Testis (tissue), 3 donors: ENCODE data around the gene TET2. TPM values are rescaled to one million over a fixed set of nuclear protein-coding genes. Genes with fewer than 3 reads are reported as not detected.

ENCODE experiments used
- DNase-seq: peaks from one replicate; pipeline ENCODE4 v3.0.0-alpha.2; 2019
- H3K27ac ChIP-seq, 2 donors: fragments of 200-600 bp; sonication (generic); one replicate each; pipeline ENCODE4 v1.5.1; 2019
- H3K27me3 ChIP-seq: fragments of 200-600 bp; sonication (generic); one replicate; pipeline ENCODE4 v1.5.1; 2019
- H3K36me3 ChIP-seq: fragments of 200-600 bp; sonication (generic); one replicate; pipeline ENCODE4 v1.5.1; 2017; ENCODE audit warnings: low read depth; ENCODE audit errors: missing control alignments
- H3K4me1 ChIP-seq: fragments of 200-600 bp; sonication (generic); one replicate; pipeline ENCODE4 v1.5.1; 2019
- H3K4me3 ChIP-seq, 2 donors: fragments of 200-600 bp; sonication (generic); one replicate each; pipeline ENCODE4 v1.5.1; 2017 to 2019
- H3K9me3 ChIP-seq: fragments of 200-600 bp; sonication (generic); one replicate; pipeline ENCODE4 v1.5.1; 2017
- CTCF ChIP-seq, 3 experiments: fragments of 450-650 bp in 2 of 3; fragments of 200-600 bp in 1 of 3; sonication (generic) in 1 of 3; IDR thresholded peaks; one replicate each; pipeline ENCODE4 v1.5.1; 2016 to 2019; ENCODE audit warnings: antibody characterized with exemption in 3 of 3, mild to moderate bottlenecking in 2 of 3, moderate library complexity in 1 of 3
- POLR2A ChIP-seq: fragments of 450-650 bp; IDR thresholded peaks from one replicate; pipeline ENCODE4 v1.6.1; 2017; ENCODE audit warnings: antibody characterized with exemption, mild to moderate bottlenecking, moderate library complexity
- WGBS, 2 donors: methylation state at CpG; one replicate each; pipeline ENCODE4 v1.1.5; 2018; 5-methylcytosine and 5-hydroxymethylcytosine counted together
- intact Hi-C: fragments of 100-400 bp; cut with DNase I; formaldehyde crosslinking; loops from one replicate; pipeline ENCODE4 v1.15.1; 2023; ENCODE audit warnings: low total_unique reads
- polyA plus RNA-seq: library from polyadenylated mRNA; stranded (reverse); fragments of 350-450 nt; fragmentation: Illumina TruSeq; extraction: RNeasy Lipid Tissue Mini Kit (QIAGEN cat#74804); gene quantifications from one replicate; pipeline ENCODE4 v1.2.3, GENCODE V29; 2014; ENCODE audit warnings: low read depth, low replicate concordance; ENCODE audit not compliant: insufficient read depth
- small RNA-seq, 2 donors: library from RNA; depleted of rRNA; stranded (forward); fragments of <200 nt; gene quantifications; one replicate each; pipeline ENCODE3, GENCODE V24; 2016
- total RNA-seq, 2 donors: library from RNA; depleted of rRNA; stranded (reverse); fragments of >200 nt; gene quantifications; one replicate each; pipeline ENCODE4 v1.2.3, GENCODE V29; 2016

TET2 gene
- total and polyA plus RNA-seq, 3 donors from 2014 or later: 2.8 to 17.5 (median 17.1) TPM

DNA sequence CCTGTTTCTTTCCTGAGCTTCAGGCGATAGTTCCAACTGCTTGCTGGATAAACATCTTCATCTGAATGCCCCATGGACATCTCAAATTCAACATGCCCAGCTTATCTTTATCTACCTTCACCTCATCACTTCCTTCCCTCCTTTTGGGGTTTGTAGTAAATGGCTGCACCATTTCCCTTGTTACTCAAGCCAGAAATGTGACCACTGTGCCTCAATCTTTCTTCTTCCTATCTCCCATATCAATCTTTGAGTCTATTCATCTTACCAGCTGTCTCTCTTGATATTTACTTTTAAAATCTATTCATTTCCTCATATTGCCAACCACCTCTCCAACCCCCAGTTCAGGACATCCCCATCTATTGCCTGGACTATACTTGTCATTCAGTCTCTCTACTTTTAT is 171.8 kb downstream of the TET2 start:
- H3K4me1 ChIP-seq: no peaks in the 10 kb centered on the region
- H3K36me3 ChIP-seq: no peaks in the 10 kb centered on the region
- no peaks in the 10 kb centered on the region for H3K9me3 ChIP-seq
- H3K4me3 ChIP-seq: no peak overlapping the region
- no peaks in the 10 kb centered on the region for H3K27me3 ChIP-seq
- DNase-seq: no peak
- 85 to 93% methylated on average over 1 of the region's 1 CpG for WGBS, 2 donors
- no peak overlapping the region for H3K27ac ChIP-seq
- intact Hi-C loops: no loop called here
- TF ChIP-seq POLR2A (no peak), CTCF (IDR thresholded peaks at IDR 0.05) (no peak)

- intact Hi-C loops: no loop called here
- H3K36me3 ChIP-seq: no peaks in the 10 kb centered on the region
- H3K4me3 ChIP-seq: no peak overlapping the region
- no peaks in the 10 kb centered on the region for H3K27me3 ChIP-seq
- H3K4me1 ChIP-seq: no peaks in the 10 kb centered on the region
- no peaks in the 10 kb centered on the region for H3K9me3 ChIP-seq
- no peak for DNase-seq
- no peak for TF ChIP-seq CTCF (IDR thresholded peaks at IDR 0.05)
- no peak for TF ChIP-seq POLR2A
- no peak overlapping the region for H3K27ac ChIP-seq
- 85 to 88% methylated on average over 2 of the region's 2 CpGs for WGBS, 2 donors
Observed at GRCh38 chr4:105327222-105327621, 180.5 kb downstream of the TET2 start.

GRCh38 chr4:105327956-105328355 is 181.3 kb downstream of the TET2 start:
- intact Hi-C loops: no loop called here
- H3K4me1 ChIP-seq: no peaks in the 10 kb centered on the region
- no peak overlapping the region for H3K4me3 ChIP-seq
- TF ChIP-seq CTCF (IDR thresholded peaks at IDR 0.05) (no peak), POLR2A (no peak)
- no peaks in the 10 kb centered on the region for H3K36me3 ChIP-seq
- H3K27ac ChIP-seq: no peak overlapping the region
- H3K9me3 ChIP-seq: no peaks in the 10 kb centered on the region
- DNase-seq: no peak
- no peaks in the 10 kb centered on the region for H3K27me3 ChIP-seq

DNA sequence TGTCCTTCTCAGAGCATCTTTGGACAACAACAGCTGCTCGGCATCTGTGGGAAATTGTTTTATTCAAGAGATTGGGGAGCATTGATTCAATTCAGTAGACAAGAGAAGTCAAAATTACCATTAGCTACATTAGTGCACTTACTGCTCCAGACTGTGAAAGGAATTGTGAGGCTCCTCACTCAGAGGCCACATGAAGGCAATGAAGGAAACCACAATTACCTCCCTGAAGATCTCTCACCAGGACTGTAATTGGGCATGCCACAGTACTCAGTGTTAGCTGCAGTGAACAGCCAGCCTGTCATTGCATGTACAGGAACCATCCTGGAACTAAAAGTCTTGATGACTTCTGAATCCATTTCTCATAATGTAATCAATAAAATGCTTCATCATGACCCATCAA is 182.4 kb downstream of the TET2 start:
- Histone ChIP-seq H3K4me1 (no peaks in the 10 kb centered on the region), H3K9me3 (no peaks in the 10 kb centered on the region), H3K4me3 (no peak overlapping the region), H3K27me3 (no peaks in the 10 kb centered on the region), H3K27ac (no peak overlapping the region), H3K36me3 (no peaks in the 10 kb centered on the region)
- TF ChIP-seq CTCF (IDR thresholded peaks at IDR 0.05): no peak
- TF ChIP-seq POLR2A: no peak
- no peak for DNase-seq
- WGBS, 2 donors: 83 to 89% methylated on average over 1 of the region's 1 CpG
- intact Hi-C loops: no loop called here

Small RNA genes within 50 kb of the gene (small RNA-seq; reads per million reads assigned to genes)
- gene RF00322: 0 reads per million in 2 donors
- gene RN7SL89P: 0 reads per million in 2 donors
